Liver (tissue), 9 donors: Measurements from ENCODE around the gene KHSRP. TPM values are rescaled to one million over a fixed set of nuclear protein-coding genes. Genes with fewer than 3 reads are reported as not detected.

Experiments
- DNase-seq: peaks from one replicate; pipeline ENCODE4 v3.0.0-alpha.2; 2017; ENCODE audit warnings: low spot score
- H3K27ac ChIP-seq, 2 donors: one replicate each; pipeline ENCODE4 v1.7.0; 2013; ENCODE audit warnings: inconsistent platforms in 2 of 2, low read length in 2 of 2, control low read depth in 1 of 2, low read depth in 1 of 2, mild to moderate bottlenecking in 1 of 2
- H3K27me3 ChIP-seq, 4 donors: one replicate each; pipeline versions ENCODE4 v1.6.1 to v1.7.0; 2013; ENCODE audit warnings: low read length in 3 of 4, inconsistent platforms in 1 of 4, mild to moderate bottlenecking in 1 of 4, moderate library complexity in 1 of 4; ENCODE audit not compliant: control insufficient read depth in 4 of 4, insufficient read depth in 4 of 4
- H3K36me3 ChIP-seq, 4 donors: one replicate each; pipeline versions ENCODE4 v1.6.1 to v1.7.0; 2013; ENCODE audit warnings: low read length in 3 of 4, mild to moderate bottlenecking in 3 of 4, low read depth in 1 of 4, moderate library complexity in 1 of 4; ENCODE audit not compliant: control insufficient read depth in 4 of 4, insufficient read depth in 3 of 4
- H3K4me1 ChIP-seq, 4 donors: one replicate each; pipeline versions ENCODE4 v1.6.1 to v1.7.0; 2013; ENCODE audit warnings: low read length in 3 of 4, mild to moderate bottlenecking in 3 of 4, moderate library complexity in 1 of 4; ENCODE audit not compliant: control insufficient read depth in 4 of 4, insufficient read depth in 4 of 4
- H3K4me3 ChIP-seq, 3 donors: one replicate each; pipeline versions ENCODE4 v1.6.1 to v1.7.0; 2013; ENCODE audit warnings: low read length in 3 of 3, control low read depth in 1 of 3, low read depth in 1 of 3, mild to moderate bottlenecking in 1 of 3
- H3K9ac ChIP-seq, 2 donors: one replicate each; pipeline ENCODE4 v1.7.0; 2013; ENCODE audit warnings: low read length in 2 of 2, mild to moderate bottlenecking in 2 of 2, moderate library complexity in 2 of 2, control low read depth in 1 of 2, low read depth in 1 of 2
- H3K9me3 ChIP-seq, 4 donors: one replicate each; pipeline versions ENCODE4 v1.6.1 to v1.7.0; 2013; ENCODE audit warnings: low read length in 3 of 4; ENCODE audit not compliant: control insufficient read depth in 4 of 4
- FOXA1 ChIP-seq: IDR thresholded peaks from 2 replicates; pipeline ENCODE4 v1.6.1; 2016; ENCODE audit warnings: antibody characterized with exemption
- FOXA2 ChIP-seq: IDR thresholded peaks from 2 replicates; pipeline ENCODE4 v1.6.1; 2016; ENCODE audit warnings: antibody characterized with exemption
- NR2F2 ChIP-seq: IDR thresholded peaks from 2 replicates; pipeline ENCODE4 v1.6.1; 2016; ENCODE audit warnings: antibody characterized with exemption
- REST ChIP-seq: IDR thresholded peaks from 2 replicates; pipeline ENCODE4 v1.6.1; 2016; ENCODE audit warnings: antibody characterized with exemption, mild to moderate bottlenecking
- RXRA ChIP-seq, 2 donors: IDR thresholded peaks; 2 replicates each; pipeline ENCODE4 v1.6.1; 2017 to 2018; ENCODE audit warnings: antibody characterized with exemption in 2 of 2, mild to moderate bottlenecking in 1 of 2
- YY1 ChIP-seq: IDR thresholded peaks from 2 replicates; pipeline ENCODE4 v1.6.1; 2016; ENCODE audit warnings: antibody characterized with exemption, mild to moderate bottlenecking
- WGBS: extraction: QIAGEN DNeasy Blood & Tissue Kit; methylation state at CpG from one replicate; pipeline ENCODE4 v1.1.7; 2013; 5-methylcytosine and 5-hydroxymethylcytosine counted together
- polyA plus RNA-seq, 2 donors: library from polyadenylated mRNA; stranded (reverse) in 1 of 2; unstranded in 1 of 2; fragments of 200-250 nt in 1 of 2; fragments of >200 nt in 1 of 2; fragmentation: Nextera tagmentation in 1 of 2; extraction: Ambion mirVana in 1 of 2; gene quantifications; one replicate each; pipeline versions ENCODE4 v1.2.1 to v1.2.3, GENCODE V29; 2013 to 2015
- total RNA-seq, 2 donors: library from RNA; depleted of rRNA; stranded (reverse); fragments of >200 nt; gene quantifications; one replicate each; pipeline ENCODE4 v1.2.3, GENCODE V29; 2014
- TF ChIP-seq, protein P1 (sequence below): IDR thresholded peaks from 2 replicates; pipeline ENCODE4 v1.6.1; 2016; ENCODE audit warnings: antibody characterized with exemption
- TF ChIP-seq, protein P2 (sequence below): IDR thresholded peaks from 2 replicates; pipeline ENCODE4 v1.6.1; 2016; ENCODE audit warnings: antibody characterized with exemption
- TF ChIP-seq, protein P3 (sequence below): fragments of 150-350 bp; IDR thresholded peaks from 2 replicates; pipeline ENCODE4 v1.5.1; 2017; ENCODE audit warnings: improper control_type of control experiment, low read depth, low read length; ENCODE audit not compliant: missing input control
- donor health status: healthy.
- donor health status: healthy.
- donor health status: healthy.
- donor health status: healthy.
- donor health status: healthy.

KHSRP gene
- total and polyA plus RNA-seq, 4 donors, result 8.0 to 132 (median 66.1) TPM

DNA sequence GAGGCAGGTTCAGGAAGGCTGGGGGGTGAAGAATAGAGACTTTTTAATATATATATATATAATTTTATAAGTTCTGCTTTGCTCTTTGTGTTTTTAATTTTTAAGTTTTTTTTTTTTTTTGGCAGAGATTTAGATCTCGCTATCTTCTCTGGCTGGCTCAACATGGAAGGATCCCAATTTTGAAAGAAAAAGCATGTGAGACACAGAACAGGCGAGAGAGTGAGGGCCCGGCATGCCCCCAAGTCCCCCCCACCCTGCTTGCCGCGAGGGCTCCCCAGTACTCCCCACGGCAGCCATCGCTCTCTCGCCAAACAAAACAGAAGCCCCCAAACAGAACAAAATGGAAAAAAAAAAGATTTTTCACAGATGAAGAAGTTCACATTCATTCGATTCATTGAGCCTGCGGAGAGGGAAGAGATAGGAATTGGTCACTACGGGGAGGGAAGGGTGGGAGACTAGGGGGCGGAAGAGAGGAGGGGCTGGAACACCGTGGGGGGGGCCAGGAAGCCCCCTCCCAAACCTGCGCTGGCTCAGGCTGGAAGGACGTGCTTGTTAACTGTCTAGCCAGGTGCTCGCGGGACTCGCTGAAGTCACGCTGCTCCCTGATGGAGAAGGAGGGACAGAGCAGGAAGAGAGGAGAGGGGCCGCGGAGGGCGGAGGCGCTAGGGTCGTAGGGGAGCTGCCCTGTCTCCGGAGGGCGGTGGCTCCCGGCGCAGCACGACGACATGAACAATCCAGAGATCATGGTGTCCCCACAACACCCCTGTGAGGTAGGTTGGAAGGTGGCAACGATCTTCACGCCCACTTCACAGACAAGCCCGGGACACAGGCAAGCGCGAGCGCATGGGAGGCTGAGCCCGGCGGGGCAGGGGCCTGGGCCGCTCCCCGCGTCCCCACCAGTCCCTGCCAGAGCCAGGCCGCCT is 10.6 kb downstream of the KHSRP start:
- Histone ChIP-seq H3K4me3 (no peak overlapping the region), H3K27me3 (no peaks in the 10 kb centered on the region), H3K27ac (no peak overlapping the region), H3K4me1 (no peaks in the 10 kb centered on the region), H3K9ac (no peak overlapping the region), H3K36me3 (peaks cover 16 to 48% (median 30%) of the 10 kb centered on the region in 4 donors), H3K9me3 (no peaks in the 10 kb centered on the region)
- DNase-seq, result no peak
- TF ChIP-seq FOXA1 (no peak), RXRA (IDR thresholded peaks at IDR 0.05) (no peak), NR2F2 (no peak), REST (no peak), YY1 (no peak), FOXA2 (no peak)
- TF ChIP-seq, protein P1, sequence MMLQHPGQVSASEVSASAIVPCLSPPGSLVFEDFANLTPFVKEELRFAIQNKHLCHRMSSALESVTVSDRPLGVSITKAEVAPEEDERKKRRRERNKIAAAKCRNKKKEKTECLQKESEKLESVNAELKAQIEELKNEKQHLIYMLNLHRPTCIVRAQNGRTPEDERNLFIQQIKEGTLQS, result no peak
- TF ChIP-seq, protein P2, sequence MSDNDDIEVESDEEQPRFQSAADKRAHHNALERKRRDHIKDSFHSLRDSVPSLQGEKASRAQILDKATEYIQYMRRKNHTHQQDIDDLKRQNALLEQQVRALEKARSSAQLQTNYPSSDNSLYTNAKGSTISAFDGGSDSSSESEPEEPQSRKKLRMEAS, result no peak
- TF ChIP-seq, protein P3, sequence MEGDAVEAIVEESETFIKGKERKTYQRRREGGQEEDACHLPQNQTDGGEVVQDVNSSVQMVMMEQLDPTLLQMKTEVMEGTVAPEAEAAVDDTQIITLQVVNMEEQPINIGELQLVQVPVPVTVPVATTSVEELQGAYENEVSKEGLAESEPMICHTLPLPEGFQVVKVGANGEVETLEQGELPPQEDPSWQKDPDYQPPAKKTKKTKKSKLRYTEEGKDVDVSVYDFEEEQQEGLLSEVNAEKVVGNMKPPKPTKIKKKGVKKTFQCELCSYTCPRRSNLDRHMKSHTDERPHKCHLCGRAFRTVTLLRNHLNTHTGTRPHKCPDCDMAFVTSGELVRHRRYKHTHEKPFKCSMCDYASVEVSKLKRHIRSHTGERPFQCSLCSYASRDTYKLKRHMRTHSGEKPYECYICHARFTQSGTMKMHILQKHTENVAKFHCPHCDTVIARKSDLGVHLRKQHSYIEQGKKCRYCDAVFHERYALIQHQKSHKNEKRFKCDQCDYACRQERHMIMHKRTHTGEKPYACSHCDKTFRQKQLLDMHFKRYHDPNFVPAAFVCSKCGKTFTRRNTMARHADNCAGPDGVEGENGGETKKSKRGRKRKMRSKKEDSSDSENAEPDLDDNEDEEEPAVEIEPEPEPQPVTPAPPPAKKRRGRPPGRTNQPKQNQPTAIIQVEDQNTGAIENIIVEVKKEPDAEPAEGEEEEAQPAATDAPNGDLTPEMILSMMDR, result no peak
- WGBS, result 86% methylated on average over 42 of the region's 42 CpGs

GRCh38 chr19:6413291-6413690 is 11.3 kb downstream of the KHSRP start:
- H3K27ac ChIP-seq, result no peak overlapping the region
- TF ChIP-seq, protein P3, result no peak
- H3K9ac ChIP-seq, result no peak overlapping the region
- H3K9me3 ChIP-seq, result no peaks in the 10 kb centered on the region
- peaks cover 16 to 41% (median 24%) of the 10 kb centered on the region in 4 donors for H3K36me3 ChIP-seq
- no peaks in the 10 kb centered on the region for H3K27me3 ChIP-seq
- H3K4me1 ChIP-seq, result no peaks in the 10 kb centered on the region
- DNase-seq, result no peak
- H3K4me3 ChIP-seq, result no peak overlapping the region
- 70% methylated on average over 10 of the region's 10 CpGs for WGBS
